ENCODE results near the gene SORCS2.

Gene SORCS2

GRCh38 chr4:7466215-7466614, 273.9 kb downstream of the SORCS2 start:
- H3K4me3 ChIP-seq (ENCODE audit: low read length), result no peak overlapping the region
- TF ChIP-seq CTCF (IDR thresholded peaks at IDR 0.05; ENCODE audit: low read depth, low read length, poor library complexity, severe bottlenecking), result no peak
- no peak for TF ChIP-seq EZH2phosphoT487 (IDR thresholded peaks at IDR 0.05; ENCODE audit: borderline replicate concordance, low read length)
- no peaks in the 10 kb centered on the region for H3K27me3 ChIP-seq (ENCODE audit: control insufficient read depth, low read length)
- H3K9me3 ChIP-seq (ENCODE audit: control insufficient read depth, insufficient read depth, low read length), result peaks cover 5% of the 10 kb centered on the region
- no peaks in the 10 kb centered on the region for H3K9me2 ChIP-seq (replicated peaks; ENCODE audit: control insufficient read depth, low read length)
- H3K79me2 ChIP-seq (ENCODE audit: control insufficient read depth, low read length), result no peaks in the 10 kb centered on the region
- no peak overlapping the region for H3K4me2 ChIP-seq (ENCODE audit: low read length)
- H3K4me1 ChIP-seq (ENCODE audit: control insufficient read depth, low read length), result no peaks in the 10 kb centered on the region
- no peaks in the 10 kb centered on the region for H4K20me1 ChIP-seq (ENCODE audit: control insufficient read depth, insufficient read depth, low read depth, low read length)
- H3K36me3 ChIP-seq (ENCODE audit: control insufficient read depth, low read length), result no peaks in the 10 kb centered on the region
- H3F3A ChIP-seq (ENCODE audit: control insufficient read depth, insufficient read depth), result no peaks in the 10 kb centered on the region
- H3K27ac ChIP-seq (ENCODE audit: low read depth, low read length), result no peak overlapping the region

- Histone ChIP-seq H3F3A (ENCODE audit: control insufficient read depth, insufficient read depth) (no peaks in the 10 kb centered on the region), H4K20me1 (ENCODE audit: control insufficient read depth, insufficient read depth, low read depth, low read length) (no peaks in the 10 kb centered on the region), H3K79me2 (ENCODE audit: control insufficient read depth, low read length) (no peaks in the 10 kb centered on the region), H3K4me3 (ENCODE audit: low read length) (no peak overlapping the region), H3K9me2 (replicated peaks; ENCODE audit: control insufficient read depth, low read length) (no peaks in the 10 kb centered on the region), H3K9me3 (ENCODE audit: control insufficient read depth, insufficient read depth, low read length) (peaks cover 5% of the 10 kb centered on the region), H3K27me3 (ENCODE audit: control insufficient read depth, low read length) (no peaks in the 10 kb centered on the region), H3K4me1 (ENCODE audit: control insufficient read depth, low read length) (no peaks in the 10 kb centered on the region), H3K36me3 (ENCODE audit: control insufficient read depth, low read length) (no peaks in the 10 kb centered on the region), H3K4me2 (ENCODE audit: low read length) (no peak overlapping the region), H3K27ac (ENCODE audit: low read depth, low read length) (no peak overlapping the region)
- TF ChIP-seq EZH2phosphoT487 (IDR thresholded peaks at IDR 0.05; ENCODE audit: borderline replicate concordance, low read length), result no peak
- TF ChIP-seq CTCF (IDR thresholded peaks at IDR 0.05; ENCODE audit: low read depth, low read length, poor library complexity, severe bottlenecking), result no peak
These were observed 274.6 kb downstream of the SORCS2 start for GRCh38 chr4:7466904-7467303.

- H3K4me1 ChIP-seq (ENCODE audit: control insufficient read depth, low read length), result no peaks in the 10 kb centered on the region
- no peaks in the 10 kb centered on the region for H3K27me3 ChIP-seq (ENCODE audit: control insufficient read depth, low read length)
- H3F3A ChIP-seq (ENCODE audit: control insufficient read depth, insufficient read depth), result no peaks in the 10 kb centered on the region
- H3K36me3 ChIP-seq (ENCODE audit: control insufficient read depth, low read length), result no peaks in the 10 kb centered on the region
- no peak overlapping the region for H3K4me2 ChIP-seq (ENCODE audit: low read length)
- peaks cover 5% of the 10 kb centered on the region for H3K9me3 ChIP-seq (ENCODE audit: control insufficient read depth, insufficient read depth, low read length)
- H4K20me1 ChIP-seq (ENCODE audit: control insufficient read depth, insufficient read depth, low read depth, low read length), result no peaks in the 10 kb centered on the region
- no peak overlapping the region for H3K4me3 ChIP-seq (ENCODE audit: low read length)
- no peak for TF ChIP-seq EZH2phosphoT487 (IDR thresholded peaks at IDR 0.05; ENCODE audit: borderline replicate concordance, low read length)
- TF ChIP-seq CTCF (IDR thresholded peaks at IDR 0.05; ENCODE audit: low read depth, low read length, poor library complexity, severe bottlenecking), result no peak
- H3K79me2 ChIP-seq (ENCODE audit: control insufficient read depth, low read length), result no peaks in the 10 kb centered on the region
- H3K9me2 ChIP-seq (replicated peaks; ENCODE audit: control insufficient read depth, low read length), result no peaks in the 10 kb centered on the region
- no peak overlapping the region for H3K27ac ChIP-seq (ENCODE audit: low read depth, low read length)
These were observed 275.1 kb downstream of the SORCS2 start for GRCh38 chr4:7467471-7467870.

- no peaks in the 10 kb centered on the region for H3F3A ChIP-seq (ENCODE audit: control insufficient read depth, insufficient read depth)
These were observed 276.7 kb downstream of the SORCS2 start for GRCh38 chr4:7469023-7469422.

More at GRCh38 chr4:7469023-7469422, 276.7 kb downstream of the SORCS2 start:
- no peak overlapping the region for H3K27ac ChIP-seq (ENCODE audit: low read depth, low read length)
- no peaks in the 10 kb centered on the region for H3K27me3 ChIP-seq (ENCODE audit: control insufficient read depth, low read length)
- no peaks in the 10 kb centered on the region for H4K20me1 ChIP-seq (ENCODE audit: control insufficient read depth, insufficient read depth, low read depth, low read length)
- H3K4me2 ChIP-seq (ENCODE audit: low read length), result no peak overlapping the region
- no peak overlapping the region for H3K4me3 ChIP-seq (ENCODE audit: low read length)
- peaks cover 5% of the 10 kb centered on the region for H3K9me3 ChIP-seq (ENCODE audit: control insufficient read depth, insufficient read depth, low read length)
- no peaks in the 10 kb centered on the region for H3K9me2 ChIP-seq (replicated peaks; ENCODE audit: control insufficient read depth, low read length)
- no peaks in the 10 kb centered on the region for H3K79me2 ChIP-seq (ENCODE audit: control insufficient read depth, low read length)
- H3K4me1 ChIP-seq (ENCODE audit: control insufficient read depth, low read length), result no peaks in the 10 kb centered on the region
- no peaks in the 10 kb centered on the region for H3K36me3 ChIP-seq (ENCODE audit: control insufficient read depth, low read length)
- no peak for TF ChIP-seq CTCF (IDR thresholded peaks at IDR 0.05; ENCODE audit: low read depth, low read length, poor library complexity, severe bottlenecking)

All from DOHH2 (cell line).